GM12891 (cell line): ENCODE data around the gene PGA4.
"Not testable (repeated sequence)": the region's sequence is repeated elsewhere in the genome, so short reads cannot be mapped to it uniquely, and the experiment has no call there.

Source experiments
- DNase-seq: peaks from one replicate; pipeline ENCODE4 v3.0.0; 2011; ENCODE audit warnings: low spot score; ENCODE audit not compliant: insufficient read length
- FAIRE-seq: peaks from 2 replicates; lab custom pipeline; 2011; peaks lifted over from hg19 to GRCh38; lab: Jason Lieb, UNC

Gene PGA4

DNA sequence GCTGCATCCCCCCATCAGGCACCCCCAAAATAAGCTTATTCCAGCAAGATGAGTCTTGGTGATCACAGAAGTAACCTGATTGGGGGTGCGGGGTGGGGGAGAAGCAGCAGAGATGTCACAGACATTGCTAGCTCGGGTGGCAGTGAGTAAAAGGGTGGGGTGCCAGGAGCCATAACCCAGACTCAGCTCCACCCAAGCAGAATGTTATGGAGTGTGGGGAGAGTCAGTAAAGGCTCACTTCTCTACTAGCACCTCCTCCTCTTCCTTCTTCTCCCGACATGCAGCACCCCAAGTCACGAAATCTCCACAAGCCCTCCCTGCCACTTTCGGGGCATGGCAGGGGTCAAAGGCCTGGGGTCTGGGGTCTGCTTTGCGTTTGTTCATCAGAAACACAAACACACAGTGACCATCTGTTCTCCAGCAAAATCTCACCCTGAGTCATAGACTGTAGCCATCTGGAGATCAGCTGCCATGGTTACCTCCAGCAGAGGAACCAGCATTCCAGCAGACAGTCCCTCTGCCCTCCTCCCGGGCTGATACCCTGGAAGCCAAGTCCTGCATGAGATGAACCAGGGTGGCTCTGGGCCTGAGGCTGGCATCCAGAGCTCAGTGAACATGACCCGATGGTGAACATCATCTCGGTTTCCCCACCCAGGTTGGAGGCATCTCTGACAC, 14.4 kb upstream of the PGA4 start:
- FAIRE-seq, DNase-seq: not testable (repeated sequence)

DNA sequence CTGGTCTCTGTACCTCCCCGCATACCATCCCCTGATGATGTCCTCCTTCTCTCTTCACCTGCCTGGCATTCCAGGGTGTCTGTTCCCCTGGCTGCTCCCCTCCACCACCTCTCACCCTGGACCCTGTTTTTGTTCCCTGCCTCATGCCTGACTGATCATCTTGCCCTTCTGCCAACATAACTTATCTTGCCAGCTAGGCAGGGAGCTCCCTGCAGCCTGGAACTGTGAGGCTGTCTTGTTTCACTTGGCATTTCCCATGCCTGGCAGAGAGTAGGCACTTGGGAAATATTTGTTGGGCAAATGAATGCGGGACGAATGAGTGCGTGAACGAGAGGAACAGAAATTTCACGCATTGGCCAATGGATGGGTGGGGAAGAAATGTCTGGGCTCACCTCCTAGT, 11.5 kb upstream of the PGA4 start:
- DNase-seq, FAIRE-seq: not testable (repeated sequence)

DNA sequence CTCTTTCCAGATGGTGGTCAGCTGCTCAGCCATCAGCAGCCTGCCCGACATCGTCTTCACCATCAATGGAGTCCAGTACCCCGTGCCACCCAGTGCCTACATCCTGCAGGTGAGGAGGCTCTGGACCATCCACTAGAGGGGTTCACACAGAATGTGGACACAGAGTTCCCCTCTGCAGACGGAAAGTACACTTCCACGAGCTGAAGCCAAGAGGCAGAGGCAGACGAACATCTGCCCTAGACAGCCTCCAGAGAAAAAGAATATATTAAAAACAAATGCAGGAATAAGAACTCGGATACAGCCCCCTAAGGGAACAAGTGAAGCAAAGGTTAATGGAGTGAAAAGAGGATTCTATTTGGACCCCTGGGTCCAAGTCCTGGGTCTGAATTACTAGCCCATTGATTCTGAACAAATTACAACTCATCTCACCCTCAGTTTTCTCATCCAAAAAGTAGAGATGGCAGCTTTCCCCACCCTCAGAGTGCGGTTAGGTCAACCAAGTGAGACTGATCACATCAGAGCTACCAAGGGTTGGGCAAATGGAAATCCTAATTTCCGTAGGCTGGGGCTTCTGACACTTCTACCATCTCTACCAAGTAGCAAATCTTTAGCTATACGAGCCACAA, 10.7 kb upstream of the PGA4 start:
- not testable (repeated sequence) for DNase-seq, FAIRE-seq

DNA sequence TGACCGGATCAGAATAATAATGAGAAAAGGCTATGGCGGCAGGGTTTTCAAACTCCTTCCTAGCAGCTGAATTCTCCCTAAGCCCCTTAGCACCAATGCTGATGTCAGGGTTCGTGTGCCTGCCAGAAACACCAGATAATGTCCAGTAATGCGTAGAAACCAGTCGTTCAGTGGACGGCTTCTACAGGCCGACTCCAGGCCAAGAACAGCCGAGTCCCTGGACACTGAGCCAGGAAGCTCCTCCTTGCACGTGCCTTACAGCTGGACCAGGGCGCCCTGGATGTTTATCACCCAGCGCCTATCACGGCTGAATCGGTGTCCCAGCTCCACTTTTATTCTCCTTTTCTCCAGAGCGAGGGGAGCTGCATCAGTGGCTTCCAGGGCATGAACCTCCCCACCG, 9.9 kb upstream of the PGA4 start:
- FAIRE-seq, DNase-seq: not testable (repeated sequence)

DNA sequence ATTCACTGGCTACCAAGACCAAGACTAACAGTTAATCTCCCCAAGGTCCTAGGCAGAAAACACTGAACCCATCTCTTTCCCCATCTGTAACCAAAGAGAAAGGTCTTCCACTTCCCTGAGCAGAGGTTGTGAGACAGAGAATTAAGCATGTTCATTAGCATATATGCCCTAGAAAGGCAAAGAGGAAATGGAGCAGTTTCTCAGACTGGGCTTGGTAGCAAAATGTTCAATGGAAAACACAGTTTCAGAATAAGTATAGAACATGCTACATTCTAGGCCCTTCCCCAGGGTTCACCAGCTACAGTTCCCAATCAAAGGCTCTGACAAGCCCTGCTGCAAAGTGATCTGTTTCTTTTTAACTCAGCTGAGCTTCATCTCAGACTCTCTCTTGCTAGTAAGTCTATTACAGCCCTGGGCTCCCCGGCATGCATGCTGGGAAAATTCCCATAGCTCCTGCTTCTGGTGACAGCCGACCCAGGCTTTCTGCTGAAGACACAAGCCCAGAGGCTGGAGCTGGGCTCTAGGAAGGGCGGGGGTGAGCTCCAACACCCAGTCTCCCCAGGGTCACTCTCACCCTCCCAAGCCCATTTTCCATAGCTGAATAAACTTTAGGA, 8.3 kb upstream of the PGA4 start:
- FAIRE-seq, DNase-seq: not testable (repeated sequence)

DNA sequence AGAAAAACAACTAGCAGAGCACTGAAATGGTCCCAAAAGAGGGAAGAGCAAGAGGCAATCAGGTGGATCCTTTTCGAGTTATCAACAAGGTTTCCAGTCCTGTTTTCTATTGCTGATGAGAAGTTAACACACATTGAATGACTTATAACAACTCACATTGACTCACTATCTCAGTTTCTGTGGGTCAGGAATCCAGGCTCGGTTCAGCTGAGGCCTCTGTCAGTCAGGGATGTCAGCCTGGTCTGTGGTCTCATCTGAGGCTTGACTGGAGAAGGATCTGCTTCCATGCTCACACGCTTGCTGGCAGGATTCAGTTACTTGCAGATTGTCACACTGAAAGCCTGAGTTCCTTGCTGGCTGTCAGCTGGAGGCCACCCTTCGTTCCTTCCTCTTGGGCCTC, 3.8 kb upstream of the PGA4 start:
- not testable (repeated sequence) for FAIRE-seq, DNase-seq

DNA sequence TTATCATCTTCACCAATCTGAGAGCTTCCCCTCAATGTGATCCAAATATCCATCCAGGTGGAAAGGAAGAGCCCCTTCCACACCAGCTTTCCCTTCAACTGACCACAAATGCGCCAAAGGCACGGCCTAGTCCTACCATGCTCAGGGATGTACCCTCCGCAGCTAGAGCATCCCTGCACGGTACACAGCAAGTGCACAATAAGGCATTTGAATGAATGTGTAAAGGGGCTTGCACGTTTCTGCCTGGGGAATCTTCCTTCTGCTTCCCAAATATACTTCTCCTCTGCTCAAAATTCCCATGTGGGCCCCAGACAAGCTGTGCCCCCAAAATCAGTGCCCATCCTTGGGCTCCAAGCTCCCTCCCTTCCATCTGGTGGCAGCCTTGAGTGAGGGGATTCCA, 3.1 kb upstream of the PGA4 start:
- DNase-seq, FAIRE-seq: not testable (repeated sequence)

DNA sequence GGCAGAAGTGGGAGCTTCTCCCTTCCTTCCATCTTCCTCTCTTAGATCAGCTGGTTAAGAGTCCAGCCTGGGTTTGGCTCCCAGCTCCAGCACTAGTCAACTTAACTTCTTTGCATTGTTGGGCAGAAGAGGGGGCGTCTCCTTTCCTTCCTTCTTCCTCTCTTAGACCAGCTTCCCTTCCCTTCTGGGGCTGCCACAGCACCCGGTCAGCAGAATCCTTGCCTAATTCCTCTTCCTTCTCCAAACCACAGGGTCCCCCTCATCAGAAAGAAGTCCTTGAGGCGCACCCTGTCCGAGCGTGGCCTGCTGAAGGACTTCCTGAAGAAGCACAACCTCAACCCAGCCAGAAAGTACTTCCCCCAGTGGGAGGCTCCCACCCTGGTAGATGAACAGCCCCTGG, 545 bp downstream of the PGA4 start:
- not testable (repeated sequence) for FAIRE-seq, DNase-seq

DNA sequence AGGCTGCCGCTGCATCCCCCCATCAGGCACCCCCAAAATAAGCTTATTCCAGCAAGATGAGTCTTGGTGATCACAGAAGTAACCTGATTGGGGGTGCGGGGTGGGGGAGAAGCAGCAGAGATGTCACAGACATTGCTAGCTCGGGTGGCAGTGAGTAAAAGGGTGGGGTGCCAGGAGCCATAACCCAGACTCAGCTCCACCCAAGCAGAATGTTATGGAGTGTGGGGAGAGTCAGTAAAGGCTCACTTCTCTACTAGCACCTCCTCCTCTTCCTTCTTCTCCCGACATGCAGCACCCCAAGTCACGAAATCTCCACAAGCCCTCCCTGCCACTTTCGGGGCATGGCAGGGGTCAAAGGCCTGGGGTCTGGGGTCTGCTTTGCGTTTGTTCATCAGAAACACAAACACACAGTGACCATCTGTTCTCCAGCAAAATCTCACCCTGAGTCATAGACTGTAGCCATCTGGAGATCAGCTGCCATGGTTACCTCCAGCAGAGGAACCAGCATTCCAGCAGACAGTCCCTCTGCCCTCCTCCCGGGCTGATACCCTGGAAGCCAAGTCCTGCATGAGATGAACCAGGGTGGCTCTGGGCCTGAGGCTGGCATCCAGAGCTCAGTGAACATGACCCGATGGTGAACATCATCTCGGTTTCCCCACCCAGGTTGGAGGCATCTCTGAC, 4.5 kb downstream of the PGA4 start:
- DNase-seq, FAIRE-seq: not testable (repeated sequence)

DNA sequence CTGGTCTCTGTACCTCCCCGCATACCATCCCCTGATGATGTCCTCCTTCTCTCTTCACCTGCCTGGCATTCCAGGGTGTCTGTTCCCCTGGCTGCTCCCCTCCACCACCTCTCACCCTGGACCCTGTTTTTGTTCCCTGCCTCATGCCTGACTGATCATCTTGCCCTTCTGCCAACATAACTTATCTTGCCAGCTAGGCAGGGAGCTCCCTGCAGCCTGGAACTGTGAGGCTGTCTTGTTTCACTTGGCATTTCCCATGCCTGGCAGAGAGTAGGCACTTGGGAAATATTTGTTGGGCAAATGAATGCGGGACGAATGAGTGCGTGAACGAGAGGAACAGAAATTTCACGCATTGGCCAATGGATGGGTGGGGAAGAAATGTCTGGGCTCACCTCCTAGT, 7.3 kb downstream of the PGA4 start:
- FAIRE-seq, DNase-seq: not testable (repeated sequence)

DNA sequence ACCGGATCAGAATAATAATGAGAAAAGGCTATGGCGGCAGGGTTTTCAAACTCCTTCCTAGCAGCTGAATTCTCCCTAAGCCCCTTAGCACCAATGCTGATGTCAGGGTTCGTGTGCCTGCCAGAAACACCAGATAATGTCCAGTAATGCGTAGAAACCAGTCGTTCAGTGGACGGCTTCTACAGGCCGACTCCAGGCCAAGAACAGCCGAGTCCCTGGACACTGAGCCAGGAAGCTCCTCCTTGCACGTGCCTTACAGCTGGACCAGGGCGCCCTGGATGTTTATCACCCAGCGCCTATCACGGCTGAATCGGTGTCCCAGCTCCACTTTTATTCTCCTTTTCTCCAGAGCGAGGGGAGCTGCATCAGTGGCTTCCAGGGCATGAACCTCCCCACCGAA, 8.9 kb downstream of the PGA4 start:
- FAIRE-seq, DNase-seq: not testable (repeated sequence)

DNA sequence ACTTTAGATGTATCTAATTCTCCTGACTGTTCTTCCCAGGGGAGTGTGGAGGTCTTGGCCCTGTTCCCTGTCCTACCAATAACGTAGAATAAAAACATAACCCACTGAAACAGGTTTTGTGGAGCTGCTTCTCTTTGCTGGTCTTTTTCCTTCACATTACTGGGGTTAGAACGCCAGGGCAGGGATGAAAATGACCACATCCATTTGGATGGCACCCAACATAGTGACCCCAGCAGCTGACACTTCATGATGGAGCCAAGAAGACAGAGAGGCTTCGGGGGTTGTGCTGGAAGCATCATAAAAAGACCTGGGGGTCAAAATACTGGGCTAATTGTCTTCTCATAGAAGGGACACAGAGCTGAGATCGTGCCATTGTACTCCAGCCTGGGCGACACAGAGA, 9.4 kb downstream of the PGA4 start:
- not testable (repeated sequence) for FAIRE-seq, DNase-seq

DNA sequence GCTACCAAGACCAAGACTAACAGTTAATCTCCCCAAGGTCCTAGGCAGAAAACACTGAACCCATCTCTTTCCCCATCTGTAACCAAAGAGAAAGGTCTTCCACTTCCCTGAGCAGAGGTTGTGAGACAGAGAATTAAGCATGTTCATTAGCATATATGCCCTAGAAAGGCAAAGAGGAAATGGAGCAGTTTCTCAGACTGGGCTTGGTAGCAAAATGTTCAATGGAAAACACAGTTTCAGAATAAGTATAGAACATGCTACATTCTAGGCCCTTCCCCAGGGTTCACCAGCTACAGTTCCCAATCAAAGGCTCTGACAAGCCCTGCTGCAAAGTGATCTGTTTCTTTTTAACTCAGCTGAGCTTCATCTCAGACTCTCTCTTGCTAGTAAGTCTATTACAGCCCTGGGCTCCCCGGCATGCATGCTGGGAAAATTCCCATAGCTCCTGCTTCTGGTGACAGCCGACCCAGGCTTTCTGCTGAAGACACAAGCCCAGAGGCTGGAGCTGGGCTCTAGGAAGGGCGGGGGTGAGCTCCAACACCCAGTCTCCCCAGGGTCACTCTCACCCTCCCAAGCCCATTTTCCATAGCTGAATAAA, 10.5 kb downstream of the PGA4 start:
- not testable (repeated sequence) for FAIRE-seq, DNase-seq

DNA sequence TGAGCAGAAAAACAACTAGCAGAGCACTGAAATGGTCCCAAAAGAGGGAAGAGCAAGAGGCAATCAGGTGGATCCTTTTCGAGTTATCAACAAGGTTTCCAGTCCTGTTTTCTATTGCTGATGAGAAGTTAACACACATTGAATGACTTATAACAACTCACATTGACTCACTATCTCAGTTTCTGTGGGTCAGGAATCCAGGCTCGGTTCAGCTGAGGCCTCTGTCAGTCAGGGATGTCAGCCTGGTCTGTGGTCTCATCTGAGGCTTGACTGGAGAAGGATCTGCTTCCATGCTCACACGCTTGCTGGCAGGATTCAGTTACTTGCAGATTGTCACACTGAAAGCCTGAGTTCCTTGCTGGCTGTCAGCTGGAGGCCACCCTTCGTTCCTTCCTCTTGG, 15.0 kb downstream of the PGA4 start:
- not testable (repeated sequence) for FAIRE-seq

DNA sequence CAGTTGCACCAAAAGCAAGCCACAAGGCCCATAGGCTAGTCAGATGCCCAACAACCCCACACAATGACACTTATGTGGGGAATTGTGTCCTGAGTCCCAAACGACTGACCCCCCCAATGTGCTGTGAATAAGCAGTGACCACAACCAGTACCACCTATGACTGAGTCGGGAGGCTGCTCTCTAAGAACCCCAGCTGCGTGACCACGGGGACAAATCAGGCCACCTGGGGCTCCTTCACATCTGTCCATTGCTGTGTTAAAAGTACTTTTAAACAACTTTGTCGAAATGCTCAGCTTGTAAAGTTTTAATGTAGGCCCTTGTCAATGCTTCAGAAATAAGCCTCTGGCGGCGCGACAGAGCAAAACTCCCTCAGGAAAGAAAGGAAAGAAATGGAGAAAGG, 18.1 kb downstream of the PGA4 start:
- FAIRE-seq, DNase-seq: not testable (repeated sequence)

More for the DNA sequence above, 15.0 kb downstream of the PGA4 start:
- DNase-seq, result not testable (repeated sequence)

DNA sequence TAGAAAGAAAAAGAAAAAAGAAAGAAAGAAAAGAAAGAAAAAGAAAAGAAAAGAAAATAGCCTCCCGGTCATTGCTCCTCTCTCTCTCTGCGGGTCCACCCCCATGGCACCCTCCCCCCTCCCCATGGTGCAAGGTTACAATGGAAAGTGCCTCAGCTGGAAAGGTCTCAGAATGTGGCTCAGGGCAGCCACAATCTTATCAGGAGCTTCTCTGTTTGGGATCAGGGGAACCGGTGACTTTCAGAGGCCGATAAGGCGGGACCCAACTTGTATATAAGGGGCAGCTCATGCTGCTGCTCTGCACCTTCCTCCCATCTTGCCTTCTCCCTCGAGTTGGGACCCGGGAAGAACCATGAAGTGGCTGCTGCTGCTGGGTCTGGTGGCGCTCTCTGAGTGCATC, 18.7 kb downstream of the PGA4 start, which contains the start of gene PGA5:
PGA5 (plus strand) TSS at position 301 of the 400 bp plus-strand sequence; CDS start at position 353, 52 bp downstream.
- not testable (repeated sequence) for FAIRE-seq, DNase-seq

DNA sequence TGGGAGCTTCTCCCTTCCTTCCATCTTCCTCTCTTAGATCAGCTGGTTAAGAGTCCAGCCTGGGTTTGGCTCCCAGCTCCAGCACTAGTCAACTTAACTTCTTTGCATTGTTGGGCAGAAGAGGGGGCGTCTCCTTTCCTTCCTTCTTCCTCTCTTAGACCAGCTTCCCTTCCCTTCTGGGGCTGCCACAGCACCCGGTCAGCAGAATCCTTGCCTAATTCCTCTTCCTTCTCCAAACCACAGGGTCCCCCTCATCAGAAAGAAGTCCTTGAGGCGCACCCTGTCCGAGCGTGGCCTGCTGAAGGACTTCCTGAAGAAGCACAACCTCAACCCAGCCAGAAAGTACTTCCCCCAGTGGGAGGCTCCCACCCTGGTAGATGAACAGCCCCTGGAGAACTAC, 19.4 kb downstream of the PGA4 start:
- not testable (repeated sequence) for FAIRE-seq, DNase-seq

DNA sequence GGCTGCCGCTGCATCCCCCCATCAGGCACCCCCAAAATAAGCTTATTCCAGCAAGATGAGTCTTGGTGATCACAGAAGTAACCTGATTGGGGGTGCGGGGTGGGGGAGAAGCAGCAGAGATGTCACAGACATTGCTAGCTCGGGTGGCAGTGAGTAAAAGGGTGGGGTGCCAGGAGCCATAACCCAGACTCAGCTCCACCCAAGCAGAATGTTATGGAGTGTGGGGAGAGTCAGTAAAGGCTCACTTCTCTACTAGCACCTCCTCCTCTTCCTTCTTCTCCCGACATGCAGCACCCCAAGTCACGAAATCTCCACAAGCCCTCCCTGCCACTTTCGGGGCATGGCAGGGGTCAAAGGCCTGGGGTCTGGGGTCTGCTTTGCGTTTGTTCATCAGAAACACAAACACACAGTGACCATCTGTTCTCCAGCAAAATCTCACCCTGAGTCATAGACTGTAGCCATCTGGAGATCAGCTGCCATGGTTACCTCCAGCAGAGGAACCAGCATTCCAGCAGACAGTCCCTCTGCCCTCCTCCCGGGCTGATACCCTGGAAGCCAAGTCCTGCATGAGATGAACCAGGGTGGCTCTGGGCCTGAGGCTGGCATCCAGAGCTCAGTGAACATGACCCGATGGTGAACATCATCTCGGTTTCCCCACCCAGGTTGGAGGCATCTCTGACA, 23.3 kb downstream of the PGA4 start:
- FAIRE-seq, DNase-seq: not testable (repeated sequence)

DNA sequence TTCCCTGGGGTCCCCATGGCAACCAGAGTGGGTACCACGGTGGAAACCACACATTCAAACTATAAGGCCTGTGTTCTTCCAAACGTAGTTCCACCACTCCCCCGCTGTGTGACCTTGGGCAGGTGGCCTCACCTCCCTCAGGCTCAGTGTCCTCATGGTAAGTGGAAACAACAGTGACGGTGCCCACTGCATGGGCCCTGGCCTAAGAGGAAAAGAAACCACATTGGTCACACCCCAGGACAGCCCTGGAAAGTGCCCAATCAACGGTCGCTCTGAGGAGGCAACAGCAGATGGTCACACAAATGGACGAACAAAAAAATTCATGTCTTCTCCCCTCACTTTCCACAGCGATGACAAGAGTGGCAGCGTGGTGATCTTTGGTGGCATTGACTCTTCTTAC, 25.9 kb downstream of the PGA4 start:
- not testable (repeated sequence) for DNase-seq, FAIRE-seq
